ENCODE results near the gene PNLIPRP1. TPM values are rescaled to one million over a fixed set of nuclear protein-coding genes. Genes with fewer than 3 reads are reported as not detected.

PNLIPRP1 gene
- total and polyA plus RNA-seq, 10 of the 15 experiments (the other 5 are each of a cell fraction or from before 2014, with no cell fraction given) = 0.74 TPM; not detected in 9

DNA sequence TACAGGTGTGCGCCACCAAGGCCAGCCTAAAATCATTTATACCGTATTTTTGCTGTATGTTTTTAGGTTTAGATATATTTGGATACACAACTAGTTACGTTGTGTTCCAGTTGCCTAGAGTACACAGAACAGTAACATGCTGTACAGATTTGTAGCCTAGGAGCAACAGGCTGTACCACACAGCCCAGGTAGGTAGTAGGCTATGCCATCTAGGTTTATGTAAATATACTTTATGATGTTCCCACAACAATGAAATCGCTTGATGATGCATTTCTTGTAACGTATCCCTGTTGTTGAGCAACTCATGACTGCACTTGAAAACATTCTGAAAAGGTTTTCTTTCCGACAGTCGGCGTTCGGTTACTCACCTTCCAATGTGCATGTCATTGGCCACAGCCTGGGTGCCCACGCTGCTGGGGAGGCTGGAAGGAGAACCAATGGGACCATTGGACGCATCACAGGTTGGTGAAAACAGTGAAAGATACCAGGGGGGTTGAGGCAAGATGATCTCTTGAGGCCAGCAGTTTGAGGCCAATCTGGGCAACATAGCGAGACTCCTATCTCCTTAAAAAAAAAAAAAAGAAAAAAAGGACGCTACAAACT is 37.3 kb upstream of the PNLIPRP1 start:
- H3K4me1 ChIP-seq (ENCODE audit: control insufficient read depth, insufficient read depth, low read length) = no peaks in the 10 kb centered on the region
- ChIA-PET SMC1A (ENCODE audit: uncharacterized antibody, unreplicated experiment) (no interaction called here), CTCF (no interaction called here), RAD21 (ENCODE audit: unreplicated experiment) (no interaction called here), POLR2A (no interaction called here)
- ATAC-seq (no peak), FAIRE-seq (no peak), DNase-seq (ENCODE audit: low read depth, low spot score) (no peak)
- H2AFZ ChIP-seq (ENCODE audit: control insufficient read depth, low read depth, low read length) = no peak overlapping the region
- H3K27ac ChIP-seq (ENCODE audit: control insufficient read depth, insufficient read depth) = no peak overlapping the region
- in situ Hi-C loops (cut with MboI) (no loop called here), intact Hi-C loops (cut with micrococcal nuclease; ENCODE audit: unreplicated experiment) (no loop called here)
- H3K27me3 ChIP-seq (replicated peaks in 1 of 2; ENCODE audit: control insufficient read depth in 2 of 2, insufficient read depth in 2 of 2, low read length in 1 of 2) = no peaks in the 10 kb centered on the region
- H3K4me2 ChIP-seq (ENCODE audit: control insufficient read depth, insufficient read depth) = no peak overlapping the region
- WGBS (ENCODE audit: insufficient coverage, insufficient replicate concordance, low lambda C conversion rate, missing lambda C conversion rate) = 48% methylated on average over 11 of the region's 13 CpGs
- no peaks in the 10 kb centered on the region for H4K20me1 ChIP-seq (ENCODE audit: control insufficient read depth, insufficient read depth)
- no TSS peak for BruUV-seq (replicated peaks)
- no peak overlapping the region for H3K4me3 ChIP-seq
- H3K36me3 ChIP-seq (ENCODE audit: control insufficient read depth in 2 of 2, insufficient read depth in 2 of 2, low read length in 1 of 2) = no peaks in the 10 kb centered on the region
- H3K9ac ChIP-seq (ENCODE audit: control insufficient read depth, insufficient read depth, low read length) = no peak overlapping the region
- TF ChIP-seq, protein P1, sequence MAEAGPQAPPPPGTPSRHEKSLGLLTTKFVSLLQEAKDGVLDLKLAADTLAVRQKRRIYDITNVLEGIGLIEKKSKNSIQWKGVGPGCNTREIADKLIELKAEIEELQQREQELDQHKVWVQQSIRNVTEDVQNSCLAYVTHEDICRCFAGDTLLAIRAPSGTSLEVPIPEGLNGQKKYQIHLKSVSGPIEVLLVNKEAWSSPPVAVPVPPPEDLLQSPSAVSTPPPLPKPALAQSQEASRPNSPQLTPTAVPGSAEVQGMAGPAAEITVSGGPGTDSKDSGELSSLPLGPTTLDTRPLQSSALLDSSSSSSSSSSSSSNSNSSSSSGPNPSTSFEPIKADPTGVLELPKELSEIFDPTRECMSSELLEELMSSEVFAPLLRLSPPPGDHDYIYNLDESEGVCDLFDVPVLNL (IDR thresholded peaks at IDR 0.05; ENCODE audit: low read depth, low read length) = no peak
- TF ChIP-seq ESRRA (IDR thresholded peaks at IDR 0.05; ENCODE audit: low read length) = no peak
- TF ChIP-seq POU2F2 (IDR thresholded peaks at IDR 0.05; ENCODE audit: borderline replicate concordance, low read depth, low read length) = no peak
- TF ChIP-seq, protein P2, sequence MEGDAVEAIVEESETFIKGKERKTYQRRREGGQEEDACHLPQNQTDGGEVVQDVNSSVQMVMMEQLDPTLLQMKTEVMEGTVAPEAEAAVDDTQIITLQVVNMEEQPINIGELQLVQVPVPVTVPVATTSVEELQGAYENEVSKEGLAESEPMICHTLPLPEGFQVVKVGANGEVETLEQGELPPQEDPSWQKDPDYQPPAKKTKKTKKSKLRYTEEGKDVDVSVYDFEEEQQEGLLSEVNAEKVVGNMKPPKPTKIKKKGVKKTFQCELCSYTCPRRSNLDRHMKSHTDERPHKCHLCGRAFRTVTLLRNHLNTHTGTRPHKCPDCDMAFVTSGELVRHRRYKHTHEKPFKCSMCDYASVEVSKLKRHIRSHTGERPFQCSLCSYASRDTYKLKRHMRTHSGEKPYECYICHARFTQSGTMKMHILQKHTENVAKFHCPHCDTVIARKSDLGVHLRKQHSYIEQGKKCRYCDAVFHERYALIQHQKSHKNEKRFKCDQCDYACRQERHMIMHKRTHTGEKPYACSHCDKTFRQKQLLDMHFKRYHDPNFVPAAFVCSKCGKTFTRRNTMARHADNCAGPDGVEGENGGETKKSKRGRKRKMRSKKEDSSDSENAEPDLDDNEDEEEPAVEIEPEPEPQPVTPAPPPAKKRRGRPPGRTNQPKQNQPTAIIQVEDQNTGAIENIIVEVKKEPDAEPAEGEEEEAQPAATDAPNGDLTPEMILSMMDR (IDR thresholded peaks at IDR 0.05 in 2 of 3, conservative IDR thresholded peaks at IDR 0.05 in 1 of 3; ENCODE audit: control insufficient read depth in 2 of 3, extremely low read depth in 1 of 3, insufficient read depth in 1 of 3, low read depth in 3 of 3, low read length in 3 of 3) = no peak
- TF ChIP-seq ZBTB4 (CRISPR knock-in tag; IDR thresholded peaks at IDR 0.05) = no peak
- TF ChIP-seq RAD51 (IDR thresholded peaks at IDR 0.05) = no peak
- TF ChIP-seq SMC3 (IDR thresholded peaks at IDR 0.05; ENCODE audit: borderline replicate concordance, low read length) = no peak
- TF ChIP-seq NFYB (IDR thresholded peaks at IDR 0.05; ENCODE audit: insufficient read depth, low read depth, low read length) = no peak
- TF ChIP-seq NR2C2 (IDR thresholded peaks at IDR 0.05; ENCODE audit: borderline replicate concordance, control insufficient read depth, insufficient read length, low read depth) = no peak
- TF ChIP-seq TCF12 (IDR thresholded peaks at IDR 0.05; ENCODE audit: low read depth, low read length) = no peak
- no peak for TF ChIP-seq YBX1 (IDR thresholded peaks at IDR 0.05)
- no peak for TF ChIP-seq NFIC (IDR thresholded peaks at IDR 0.05; ENCODE audit: low read depth, low read length)
- TF ChIP-seq CHD4 (IDR thresholded peaks at IDR 0.05) = no peak
- TF ChIP-seq SMAD5 (IDR thresholded peaks at IDR 0.05; ENCODE audit: low read depth) = no peak
- no peak for TF ChIP-seq JUND (IDR thresholded peaks at IDR 0.05; ENCODE audit: low read depth, low read length)
- TF ChIP-seq ZNF24 (IDR thresholded peaks at IDR 0.05) = no peak
- no peak for TF ChIP-seq BMI1 (IDR thresholded peaks at IDR 0.05; ENCODE audit: borderline replicate concordance)
- no peak for TF ChIP-seq CHD2 (IDR thresholded peaks at IDR 0.05; ENCODE audit: borderline replicate concordance, low read depth, low read length)
- no peak for TF ChIP-seq JUNB (IDR thresholded peaks at IDR 0.05)
- no peaks in the 10 kb centered on the region for H3K9me3 ChIP-seq (replicated peaks; ENCODE audit: control insufficient read depth, insufficient read depth, low read length)
- no peaks in the 10 kb centered on the region for H3K79me2 ChIP-seq (ENCODE audit: control insufficient read depth, insufficient read depth, low read length)
